ENCODE results near the gene TXNDC17. TPM values are rescaled to one million over a fixed set of nuclear protein-coding genes. Genes with fewer than 3 reads are reported as not detected.

TXNDC17 gene
- total and polyA plus RNA-seq, 9 of the 15 experiments (the other 6 are each of a cell fraction or from before 2014, with no cell fraction given) = 108 to 759 (median 179) TPM

- FAIRE-seq = no peak
- CTCF ChIA-PET (ENCODE audit: low intra/inter-chr PET ratio) = no interaction called here
- intact Hi-C loops (cut with micrococcal nuclease) (no loop called here), in situ Hi-C loops (cut with MboI) (no loop called here)
- H3K9ac ChIP-seq (ENCODE audit: insufficient read depth in 1 of 2, low read depth in 2 of 2, low read length in 2 of 2) = peak overlapping the region in 1 of 2 experiments; percentile 64; a peak in 2 of 4 replicates
- no peaks in the 10 kb centered on the region for H4K20me1 ChIP-seq (replicated peaks; ENCODE audit: control insufficient read depth, insufficient read depth, low read length)
- H3K36me3 ChIP-seq (ENCODE audit: control insufficient read depth, insufficient read depth, low read length) = peaks cover 26% of the 10 kb centered on the region
- no peak overlapping the region for H3K4me3 ChIP-seq
- POLR2A ChIA-PET = interaction anchor here (0.6 to 2.3 kb wide), 4 partner anchors 12 to 164 kb away, joined by 3 to 7 read pairs (median 3); no protein-coding TSS in a partner anchor
- no peak for ATAC-seq
- no TSS peak for BruUV-seq (replicated peaks)
- H3K9me1 ChIP-seq (ENCODE audit: control insufficient read depth, insufficient read depth, low read length) = no peaks in the 10 kb centered on the region
- no peak overlapping the region for H3K4me2 ChIP-seq (ENCODE audit: insufficient read depth, low read length)
- H3K9me3 ChIP-seq (replicated peaks; ENCODE audit: control insufficient read depth, insufficient read depth, low read depth, low read length) = no peaks in the 10 kb centered on the region
- H3K79me2 ChIP-seq (ENCODE audit: control insufficient read depth, insufficient read depth, low read length) = peaks cover 28% of the 10 kb centered on the region
- peaks cover 8 to 43% of the 10 kb centered on the region in 2 experiments; a peak in 4 of 5 replicates for H3K4me1 ChIP-seq (replicated peaks in 1 of 2; ENCODE audit: control insufficient read depth in 2 of 2, insufficient read depth in 2 of 2, low read length in 2 of 2)
- no peaks in the 10 kb centered on the region for H3K27me3 ChIP-seq (ENCODE audit: control insufficient read depth in 2 of 2, insufficient read depth in 2 of 2, low read length in 2 of 2)
- H2AFZ ChIP-seq (ENCODE audit: low read depth, low read length) = no peak overlapping the region
- no peak for DNase-seq (ENCODE audit: extremely low read depth in 1 of 4, low spot score in 3 of 4)
- TF ChIP-seq SRSF7 (optimal IDR thresholded peaks at IDR 0.05; ENCODE audit: low read depth, low read length) (no peak), REST (IDR thresholded peaks at IDR 0.05; ENCODE audit: borderline replicate concordance) (peak; percentile 50), REST (CRISPR knock-in tag; IDR thresholded peaks at IDR 0.05; ENCODE audit: low read depth) (no peak)
- WGBS (ENCODE audit: insufficient coverage, low coverage, missing lambda C conversion rate) = 77% methylated on average over 6 of the region's 17 CpGs
- no peak overlapping the region for H3K27ac ChIP-seq (ENCODE audit: extremely low read depth, low read depth, low read length)
Observed at GRCh38 chr17:6636616-6637457, 4.0 kb upstream of the TXNDC17 start.

Measured in K562 (cell line).